H1 (cell line): Measurements from ENCODE around the gene CD300LF. TPM values are rescaled to one million over a fixed set of nuclear protein-coding genes. Genes with fewer than 3 reads are reported as not detected.
A peak's percentile ranks its signal among the peaks of the same experiment; 100 is the strongest.

ENCODE experiments used
- CTCF ChIA-PET: fragments of 300-600 bp; sonication (Branson Sonifier 250); formaldehyde crosslinking; loops from one replicate; lab custom pipeline; 2021; ENCODE audit not compliant: partially characterized antibody; lab: Charles Lee
- POLR2A ChIA-PET: fragments of 300-600 bp; sonication (Branson Sonifier 250); formaldehyde crosslinking; loops from one replicate; lab custom pipeline; 2021; ENCODE audit warnings: inconsistent platforms; ENCODE audit not compliant: partially characterized antibody; lab: Charles Lee
- DNase-seq, 2 experiments: peaks; one replicate each; pipeline versions ENCODE4 v3.0.0 to v3.0.0-alpha.2; 2010 to 2022; ENCODE audit warnings: low spot score in 2 of 2, low read depth in 1 of 2, mixed read lengths in 1 of 2
- FAIRE-seq: peaks from 2 replicates; lab custom pipeline; 2011; peaks lifted over from hg19 to GRCh38; lab: Jason Lieb, UNC
- H2AFZ ChIP-seq: 2 replicates; pipeline ENCODE4 v1.8.1; 2012; ENCODE audit warnings: low read length, inconsistent platforms
- H2AK5ac ChIP-seq: 2 replicates; pipeline ENCODE4 v1.6.1; 2013; ENCODE audit warnings: low read depth, low read length
- H2BK120ac ChIP-seq: replicated peaks from 2 replicates; pipeline ENCODE3; 2013; ENCODE audit warnings: low read depth, low read length, inconsistent platforms
- H2BK12ac ChIP-seq: 2 replicates; pipeline ENCODE4 v1.6.1; 2013; ENCODE audit warnings: low read depth, low read length
- H2BK15ac ChIP-seq: 2 replicates; pipeline ENCODE4 v1.6.1; 2013; ENCODE audit warnings: low read length
- H2BK20ac ChIP-seq: 2 replicates; pipeline ENCODE4 v1.6.1; 2013; ENCODE audit warnings: low read length
- H2BK5ac ChIP-seq: 2 replicates; pipeline ENCODE4 v1.6.1; 2013; ENCODE audit warnings: low read depth, low read length
- H3K14ac ChIP-seq: 2 replicates; pipeline ENCODE4 v1.6.1; 2013; ENCODE audit warnings: inconsistent platforms; ENCODE audit not compliant: insufficient read length
- H3K18ac ChIP-seq: 2 replicates; pipeline ENCODE4 v1.6.1; 2013; ENCODE audit warnings: low read length; ENCODE audit errors: extremely low read depth
- H3K23ac ChIP-seq: 2 replicates; pipeline ENCODE4 v1.6.1; 2013; ENCODE audit warnings: inconsistent platforms; ENCODE audit not compliant: insufficient read length
- H3K23me2 ChIP-seq: 2 replicates; pipeline ENCODE4 v1.6.1; 2013; ENCODE audit warnings: low read depth, low read length
- H3K27ac ChIP-seq: 2 replicates; pipeline ENCODE4 v1.6.1; 2011; ENCODE audit warnings: low read depth, low read length, inconsistent platforms
- H3K27me3 ChIP-seq, 4 experiments: replicated peaks in 1 of 4; 1 replicate in 1 of 4; 2 replicates in 3 of 4; pipeline versions ENCODE4 v1.6.1 to v1.8.1; 2011 to 2013; ENCODE audit warnings: low read length in 3 of 4, mild to moderate bottlenecking in 3 of 4, inconsistent platforms in 2 of 4, mixed read lengths in 2 of 4, moderate library complexity in 1 of 4; ENCODE audit not compliant: control insufficient read depth in 3 of 4, insufficient read depth in 3 of 4; ENCODE audit errors: extremely low read depth in 1 of 4
- H3K36me3 ChIP-seq, 4 experiments: 2 replicates each; pipeline versions ENCODE4 v1.6.1 to v1.8.1; 2011 to 2013; ENCODE audit warnings: mild to moderate bottlenecking in 4 of 4, low read length in 3 of 4, moderate library complexity in 2 of 4, control low read depth in 1 of 4, inconsistent platforms in 1 of 4; ENCODE audit not compliant: insufficient read depth in 4 of 4, control insufficient read depth in 2 of 4
- H3K4ac ChIP-seq: replicated peaks from 2 replicates; pipeline ENCODE3; 2013; ENCODE audit warnings: low read length, low read depth, mixed read lengths, inconsistent platforms; ENCODE audit not compliant: insufficient read length
- H3K4me1 ChIP-seq, 4 experiments: replicated peaks in 1 of 4; 1 replicate in 1 of 4; 2 replicates in 3 of 4; pipeline versions ENCODE4 v1.6.1 to v1.8.1; 2011 to 2013; ENCODE audit warnings: low read length in 3 of 4, inconsistent platforms in 2 of 4, mixed read lengths in 1 of 4; ENCODE audit not compliant: insufficient read depth in 4 of 4, control insufficient read depth in 3 of 4
- H3K4me2 ChIP-seq, 2 experiments: 2 replicates each; pipeline versions ENCODE4 v1.6.1 to v1.8.1; 2011 to 2013; ENCODE audit warnings: low read depth in 2 of 2, low read length in 2 of 2, control low read depth in 1 of 2, inconsistent platforms in 1 of 2, mild to moderate bottlenecking in 1 of 2; ENCODE audit not compliant: insufficient read depth in 1 of 2
- H3K4me3 ChIP-seq, 4 experiments: fragments of 200-600, 300-600 bp in 1 of 4; sonication (generic), shearing (Covaris generic), sonication (Bioruptor Twin) in 1 of 4; 2 replicates each; pipeline versions ENCODE4 v1.5.1 to v1.8.1; 2011 to 2016; ENCODE audit warnings: low read length in 4 of 4, low read depth in 3 of 4, control low read depth in 2 of 4, inconsistent platforms in 2 of 4, mild to moderate bottlenecking in 2 of 4, mixed read lengths in 1 of 4, moderate library complexity in 1 of 4; ENCODE audit not compliant: insufficient read depth in 2 of 4; ENCODE audit errors: extremely low read depth in 1 of 4
- H3K56ac ChIP-seq: replicated peaks from 2 replicates; pipeline ENCODE3; 2013; ENCODE audit warnings: low read depth, mild to moderate bottlenecking, mixed read lengths, low read length, inconsistent platforms; ENCODE audit not compliant: insufficient read length
- H3K79me1 ChIP-seq: 2 replicates; pipeline ENCODE4 v1.6.1; 2013; ENCODE audit warnings: low read depth, low read length, control low read depth
- H3K79me2 ChIP-seq, 2 experiments: 2 replicates each; pipeline versions ENCODE4 v1.6.1 to v1.8.1; 2012 to 2013; ENCODE audit warnings: low read length in 2 of 2, mild to moderate bottlenecking in 2 of 2, inconsistent platforms in 1 of 2; ENCODE audit not compliant: insufficient read depth in 2 of 2, control insufficient read depth in 1 of 2
- H3K9ac ChIP-seq, 4 experiments: replicated peaks in 1 of 4; 1 replicate in 1 of 4; 2 replicates in 3 of 4; pipeline versions ENCODE4 v1.6.1 to v1.8.1; 2011 to 2013; ENCODE audit warnings: low read depth in 3 of 4, low read length in 3 of 4, control low read depth in 2 of 4, mild to moderate bottlenecking in 2 of 4, moderate library complexity in 2 of 4, inconsistent platforms in 1 of 4; ENCODE audit errors: extremely low read depth in 1 of 4
- H3K9me3 ChIP-seq, 2 experiments: 2 replicates each; pipeline versions ENCODE4 v1.6.1 to v1.8.1; 2012 to 2013; ENCODE audit warnings: mild to moderate bottlenecking in 2 of 2, moderate library complexity in 2 of 2, control low read depth in 1 of 2, inconsistent platforms in 1 of 2, low read depth in 1 of 2, low read length in 1 of 2, mixed read lengths in 1 of 2; ENCODE audit not compliant: insufficient read depth in 2 of 2
- H4K20me1 ChIP-seq, 2 experiments: replicated peaks in 1 of 2; 2 replicates each; pipeline versions ENCODE3 to v1.8.1; 2011 to 2013; ENCODE audit warnings: inconsistent platforms in 2 of 2, low read length in 2 of 2, mild to moderate bottlenecking in 1 of 2; ENCODE audit not compliant: insufficient read depth in 2 of 2, control insufficient read depth in 1 of 2
- H4K5ac ChIP-seq: 2 replicates; pipeline ENCODE4 v1.6.1; 2013; ENCODE audit warnings: low read length, low read depth, mixed read lengths, inconsistent platforms; ENCODE audit not compliant: insufficient read length
- H4K8ac ChIP-seq: 2 replicates; pipeline ENCODE4 v1.8.0; 2013; ENCODE audit warnings: mild to moderate bottlenecking, moderate library complexity, low read length, inconsistent platforms; ENCODE audit not compliant: insufficient read depth; ENCODE audit errors: extremely low read depth
- H4K91ac ChIP-seq: replicated peaks from 2 replicates; pipeline ENCODE3; 2013; ENCODE audit warnings: low read length, mixed read lengths, inconsistent platforms; ENCODE audit not compliant: insufficient read length
- BACH1 ChIP-seq: IDR thresholded peaks from 2 replicates; pipeline ENCODE4 v1.6.1; 2012; ENCODE audit warnings: low read length, improper control_type of control experiment
- BCL11A ChIP-seq, 2 experiments: IDR thresholded peaks; one replicate each; pipeline ENCODE4 v1.6.1; 2011; ENCODE audit warnings: low read depth in 2 of 2, low read length in 2 of 2, mild to moderate bottlenecking in 2 of 2
- JUN ChIP-seq: IDR thresholded peaks from 2 replicates; pipeline ENCODE4 v1.6.1; 2011; ENCODE audit warnings: low read depth, mild to moderate bottlenecking, improper control_type of control experiment, low read length
- MAFK ChIP-seq: IDR thresholded peaks from 2 replicates; pipeline ENCODE4 v1.6.1; 2012; ENCODE audit warnings: low read depth, mild to moderate bottlenecking, improper control_type of control experiment, low read length
- PHF8 ChIP-seq: fragments of 200-600 bp; sonication (generic); conservative IDR thresholded peaks from 2 replicates; pipeline ENCODE4 v1.7.1; 2012; ENCODE audit warnings: low read depth, mild to moderate bottlenecking, inconsistent platforms, low read length, moderate library complexity
- RBBP5 ChIP-seq: IDR thresholded peaks from 2 replicates; pipeline ENCODE4 v1.7.1; 2012; ENCODE audit warnings: low read depth, mild to moderate bottlenecking, inconsistent platforms, low read length, moderate library complexity, borderline replicate concordance
- TEAD4 ChIP-seq: IDR thresholded peaks from 2 replicates; pipeline ENCODE4 v1.6.1; 2012; ENCODE audit warnings: low read depth, low read length, inconsistent platforms, mixed read lengths
- WGBS, 2 experiments: shearing (Covaris generic) in 1 of 2; methylation state at CpG; one replicate each; pipeline versions ENCODE4 v1.1.6 to v1.1.7; 2013 to 2015; ENCODE audit warnings: low lambda C conversion rate in 2 of 2, mixed read lengths in 2 of 2, inconsistent platforms in 1 of 2, low coverage in 1 of 2, missing lambda C conversion rate in 1 of 2; ENCODE audit not compliant: insufficient replicate concordance in 2 of 2, insufficient coverage in 1 of 2, insufficient read length in 1 of 2; ENCODE audit errors: extremely low coverage in 1 of 2, missing lambda C conversion rate in 1 of 2; 5-methylcytosine and 5-hydroxymethylcytosine counted together
- polyA plus RNA-seq, 7 experiments: library from polyadenylated mRNA; depleted of rRNA in 3 of 7; stranded (reverse) in 5 of 7; unstranded in 2 of 7; fragments of >200 nt in 5 of 7; fragments of 200-250 nt in 2 of 7; gene quantifications; 1 replicate in 5 of 7; 2 replicates in 1 of 7; 4 replicates in 1 of 7; pipeline versions ENCODE4 v1.2.1 to v1.2.3, GENCODE V29; 2011 to 2013; ENCODE audit warnings: missing spikeins in 2 of 7, mixed read lengths in 2 of 7
- total RNA-seq: library from RNA; stranded (reverse); fragmentation: NEBNext Ultra II Directional; extraction: Animal tissue kit (Norgen Biotek cat#: 25700); gene quantifications from 2 replicates; pipeline ENCODE4 v1.2.1, GENCODE V29; 2021

The CD300LF gene
- total and polyA plus RNA-seq, 2 of the 8 experiments (the other 6 are each of a cell fraction or from before 2014, with no cell fraction given) = not detected

DNA sequence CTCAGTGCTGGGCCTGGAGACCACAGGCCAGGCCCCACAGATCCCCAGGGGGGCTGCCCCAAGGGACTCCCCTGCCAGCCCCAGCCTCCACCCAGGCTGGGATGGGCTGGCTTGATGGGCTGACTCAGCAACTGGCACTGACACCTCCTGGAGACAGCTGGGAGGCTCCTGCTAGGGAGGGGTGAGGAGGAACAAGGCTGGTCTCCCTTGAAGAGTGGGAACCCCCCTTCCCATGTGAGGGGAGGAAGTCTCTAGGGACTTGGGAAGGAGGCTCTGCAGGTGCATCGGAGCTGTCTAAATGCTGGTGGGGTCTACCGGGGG lies 46.1 kb upstream of the CD300LF start:
- Histone ChIP-seq H2AFZ (no peak overlapping the region), H3K4me2 (no peak overlapping the region), H2BK15ac (no peak overlapping the region), H4K20me1 (peaks cover 3 to 19% of the 10 kb centered on the region in 2 experiments), H3K4ac (no peak overlapping the region), H4K8ac (peak overlapping the region; percentile 57), H2BK12ac (peak overlapping the region; percentile 75; the same call in 1 of the 2 replicates), H3K56ac (no peak overlapping the region), H3K4me1 (peaks cover 10 to 62% (median 47%) of the 10 kb centered on the region in 4 experiments), H3K27ac (no peak overlapping the region; the same call in 1 of the 2 replicates), H3K18ac (peak overlapping the region; percentile 83), H2BK20ac (no peak overlapping the region), H3K23ac (no peak overlapping the region), H3K14ac (no peak overlapping the region), H2BK120ac (peak overlapping the region; percentile 33), H2BK5ac (peak overlapping the region; percentile 73), H3K79me2 (peaks cover 0 to 72% of the 10 kb centered on the region in 2 experiments; a peak in 2 of 4 replicates), H3K9ac (no peak overlapping the region), H3K36me3 (no peaks in the 10 kb centered on the region), H3K23me2 (no peaks in the 10 kb centered on the region), H3K4me3 (no peak overlapping the region), H4K5ac (peak overlapping the region; percentile 29), H4K91ac (peak overlapping the region; percentile 1), H3K9me3 (no peaks in the 10 kb centered on the region), H3K27me3 (no peaks in the 10 kb centered on the region), H3K79me1 (peaks cover 27% of the 10 kb centered on the region), H2AK5ac (0 out of 2 replicates have a peak overlapping the region, but pooled peaks have one; percentile 13)
- ChIA-PET CTCF (interaction anchor here (0.6 to 15.7 kb wide), 9 partner anchors 8 to 104 kb away, joined by 3 to 231 read pairs (median 10); partner anchors contain the start of genes NAT9 and RAB37), POLR2A (interaction anchor here (1.3 to 6.5 kb wide), 5 partner anchors 8 to 17 kb away, joined by 4 to 70 read pairs (median 15); partner anchors contain the start of genes NAT9 and NHERF1)
- 90% methylated on average over 2 of the region's 2 CpGs; no CpG with 5 or more reads in 1 of the 2 experiments for WGBS, 2 experiments
- TF ChIP-seq TEAD4 = no peak
- no peak for TF ChIP-seq RBBP5
- TF ChIP-seq BACH1 = 0 out of 2 replicates have a peak, but pooled peaks have one; percentile 43
- TF ChIP-seq BCL11A (IDR thresholded peaks at IDR 0.05; ENCODE audit: low read depth in 2 of 2, low read length in 2 of 2) = no peak
- TF ChIP-seq MAFK = peak; percentile 30; the same call in 1 of the 2 replicates
- TF ChIP-seq PHF8 = no peak
- TF ChIP-seq JUN = no peak
- no peak for FAIRE-seq
- no peak for DNase-seq
